ES-I3 (cell line): Measurements from ENCODE around the gene ZNF280B.
"Not testable (repeated sequence)": the region's sequence is repeated elsewhere in the genome, so short reads cannot be mapped to it uniquely, and the experiment has no call there.

Source experiments
- H3K36me3 ChIP-seq: 2 replicates; pipeline ENCODE4 v1.6.1; 2013; ENCODE audit warnings: mild to moderate bottlenecking, low read length, control low read depth, moderate library complexity; ENCODE audit not compliant: insufficient read depth
- H3K4me1 ChIP-seq: 2 replicates; pipeline ENCODE4 v1.6.1; 2013; ENCODE audit warnings: mild to moderate bottlenecking, control low read depth, low read length; ENCODE audit not compliant: insufficient read depth
- H3K9ac ChIP-seq: 2 replicates; pipeline ENCODE4 v1.6.1; 2013; ENCODE audit warnings: low read depth, mild to moderate bottlenecking, low read length, moderate library complexity
- H3K9me3 ChIP-seq: 2 replicates; pipeline ENCODE4 v1.6.1; 2013; ENCODE audit warnings: mild to moderate bottlenecking, low read length, moderate library complexity; ENCODE audit not compliant: control insufficient read depth, insufficient read depth

The ZNF280B gene

GRCh38 chr22:22469527-22469926 lies 39.0 kb downstream of the ZNF280B start:
- Histone ChIP-seq H3K36me3 (no peaks in the 10 kb centered on the region), H3K9ac (no peak overlapping the region), H3K9me3 (peaks cover 10% of the 10 kb centered on the region), H3K4me1 (no peaks in the 10 kb centered on the region)

GRCh38 chr22:22468794-22469469 lies 39.6 kb downstream of the ZNF280B start:
- not testable (repeated sequence) for H3K9ac ChIP-seq, H3K36me3 ChIP-seq, H3K4me1 ChIP-seq, H3K9me3 ChIP-seq

GRCh38 chr22:22467112-22467511 lies 41.4 kb downstream of the ZNF280B start:
- Histone ChIP-seq H3K4me1 (no peaks in the 10 kb centered on the region), H3K36me3 (no peaks in the 10 kb centered on the region), H3K9ac (no peak overlapping the region), H3K9me3 (peaks cover 10% of the 10 kb centered on the region)

- H3K9me3 ChIP-seq: peaks cover 10% of the 10 kb centered on the region; the same call in 1 of the 2 replicates
Observed at GRCh38 chr22:22465782-22466181, 42.8 kb downstream of the ZNF280B start.

GRCh38 chr22:22465094-22465602 lies 43.4 kb downstream of the ZNF280B start:
- no peak overlapping the region for H3K9ac ChIP-seq
- no peaks in the 10 kb centered on the region for H3K4me1 ChIP-seq
- H3K9me3 ChIP-seq: peaks cover 10% of the 10 kb centered on the region; the same call in 1 of the 2 replicates
- H3K36me3 ChIP-seq: no peaks in the 10 kb centered on the region

More at GRCh38 chr22:22465782-22466181, 42.8 kb downstream of the ZNF280B start:
- H3K9ac ChIP-seq: no peak overlapping the region
- no peaks in the 10 kb centered on the region for H3K4me1 ChIP-seq
- no peaks in the 10 kb centered on the region for H3K36me3 ChIP-seq

- no peaks in the 10 kb centered on the region for H3K4me1 ChIP-seq
- no peaks in the 10 kb centered on the region for H3K36me3 ChIP-seq
- peaks cover 6% of the 10 kb centered on the region; the same call in 1 of the 2 replicates for H3K9me3 ChIP-seq
- H3K9ac ChIP-seq: no peak overlapping the region
Observed at GRCh38 chr22:22464541-22465054, 43.9 kb downstream of the ZNF280B start.

GRCh38 chr22:22463855-22464540 lies 44.5 kb downstream of the ZNF280B start:
- Histone ChIP-seq H3K4me1 (no peaks in the 10 kb centered on the region), H3K36me3 (no peaks in the 10 kb centered on the region), H3K9me3 (peaks cover 3% of the 10 kb centered on the region; the same call in 1 of the 2 replicates), H3K9ac (no peak overlapping the region)

- Histone ChIP-seq H3K9ac (no peak overlapping the region), H3K4me1 (no peaks in the 10 kb centered on the region), H3K36me3 (no peaks in the 10 kb centered on the region), H3K9me3 (peaks cover 9% of the 10 kb centered on the region)
Observed at GRCh38 chr22:22462813-22463567, 45.6 kb downstream of the ZNF280B start.

GRCh38 chr22:22461583-22461982 lies 47.0 kb downstream of the ZNF280B start:
- H3K9ac ChIP-seq: no peak overlapping the region
- H3K9me3 ChIP-seq: peaks cover 9% of the 10 kb centered on the region
- no peaks in the 10 kb centered on the region for H3K4me1 ChIP-seq

GRCh38 chr22:22461111-22461510 lies 47.4 kb downstream of the ZNF280B start:
- no peaks in the 10 kb centered on the region for H3K36me3 ChIP-seq
- H3K4me1 ChIP-seq: no peaks in the 10 kb centered on the region
- H3K9ac ChIP-seq: no peak overlapping the region
- H3K9me3 ChIP-seq: peaks cover 9% of the 10 kb centered on the region

More at GRCh38 chr22:22461583-22461982, 47.0 kb downstream of the ZNF280B start:
- no peaks in the 10 kb centered on the region for H3K36me3 ChIP-seq

GRCh38 chr22:22460635-22461034 lies 47.9 kb downstream of the ZNF280B start:
- Histone ChIP-seq H3K9ac (no peak overlapping the region), H3K9me3 (peaks cover 9% of the 10 kb centered on the region), H3K36me3 (no peaks in the 10 kb centered on the region), H3K4me1 (no peaks in the 10 kb centered on the region)

GRCh38 chr22:22460060-22460459 lies 48.5 kb downstream of the ZNF280B start:
- H3K9me3 ChIP-seq: peaks cover 9% of the 10 kb centered on the region
- no peak overlapping the region for H3K9ac ChIP-seq
- H3K36me3 ChIP-seq: no peaks in the 10 kb centered on the region
- H3K4me1 ChIP-seq: no peaks in the 10 kb centered on the region

GRCh38 chr22:22458896-22459588 lies 49.5 kb downstream of the ZNF280B start:
- Histone ChIP-seq H3K36me3 (no peaks in the 10 kb centered on the region), H3K4me1 (no peaks in the 10 kb centered on the region), H3K9me3 (peaks cover 9% of the 10 kb centered on the region), H3K9ac (no peak overlapping the region)

GRCh38 chr22:22458387-22458786 lies 50.2 kb downstream of the ZNF280B start:
- no peaks in the 10 kb centered on the region for H3K36me3 ChIP-seq
- H3K9ac ChIP-seq: no peak overlapping the region
- peaks cover 9% of the 10 kb centered on the region for H3K9me3 ChIP-seq
- H3K4me1 ChIP-seq: no peaks in the 10 kb centered on the region
